ENCODE measurements around the gene NXPE3. TPM values are rescaled to one million over a fixed set of nuclear protein-coding genes. Genes with fewer than 3 reads are reported as not detected.
"Not testable (repeated sequence)": the region's sequence is repeated elsewhere in the genome, so short reads cannot be mapped to it uniquely, and the experiment has no call there.

Gene NXPE3
- total and polyA plus RNA-seq, 9 of the 15 experiments (the other 6 are each of a cell fraction or from before 2014, with no cell fraction given) = 0.25 to 2.5 (median 0.95) TPM

DNA sequence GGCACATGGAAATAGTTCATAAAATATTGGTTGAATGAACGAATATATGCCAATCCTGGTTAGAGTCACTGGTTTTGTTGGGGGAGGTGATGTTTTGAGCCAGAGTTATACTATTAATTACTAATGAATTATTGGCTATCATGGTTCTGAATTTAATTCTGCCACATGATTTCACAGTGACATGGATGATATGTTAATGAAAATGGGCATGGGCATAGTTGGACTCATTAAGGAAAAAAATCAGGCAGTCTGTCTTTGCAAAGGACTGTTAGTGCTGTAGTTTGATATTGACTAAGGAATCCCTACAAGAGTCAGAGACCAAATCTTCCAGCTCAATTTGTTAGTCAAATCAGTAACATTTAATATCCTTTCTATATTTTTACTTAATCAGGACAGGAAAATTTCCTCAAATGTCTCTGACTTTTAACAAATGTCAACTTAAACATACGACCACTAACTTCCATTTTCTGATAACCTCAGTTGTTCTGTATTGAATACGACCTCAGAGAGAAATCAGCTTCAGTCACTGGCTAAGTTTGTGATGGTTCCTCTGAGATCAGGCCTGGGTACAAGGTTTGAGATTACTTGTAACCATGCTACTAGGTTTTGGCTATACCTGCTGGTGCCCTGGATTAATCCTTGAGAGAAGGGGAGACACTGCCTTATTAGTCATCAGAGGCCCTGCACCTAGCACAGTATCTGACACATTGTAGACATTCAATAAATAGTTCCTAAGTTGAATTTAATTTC lies 83.6 kb downstream of the NXPE3 start (continued):
- TF ChIP-seq, protein P1, sequence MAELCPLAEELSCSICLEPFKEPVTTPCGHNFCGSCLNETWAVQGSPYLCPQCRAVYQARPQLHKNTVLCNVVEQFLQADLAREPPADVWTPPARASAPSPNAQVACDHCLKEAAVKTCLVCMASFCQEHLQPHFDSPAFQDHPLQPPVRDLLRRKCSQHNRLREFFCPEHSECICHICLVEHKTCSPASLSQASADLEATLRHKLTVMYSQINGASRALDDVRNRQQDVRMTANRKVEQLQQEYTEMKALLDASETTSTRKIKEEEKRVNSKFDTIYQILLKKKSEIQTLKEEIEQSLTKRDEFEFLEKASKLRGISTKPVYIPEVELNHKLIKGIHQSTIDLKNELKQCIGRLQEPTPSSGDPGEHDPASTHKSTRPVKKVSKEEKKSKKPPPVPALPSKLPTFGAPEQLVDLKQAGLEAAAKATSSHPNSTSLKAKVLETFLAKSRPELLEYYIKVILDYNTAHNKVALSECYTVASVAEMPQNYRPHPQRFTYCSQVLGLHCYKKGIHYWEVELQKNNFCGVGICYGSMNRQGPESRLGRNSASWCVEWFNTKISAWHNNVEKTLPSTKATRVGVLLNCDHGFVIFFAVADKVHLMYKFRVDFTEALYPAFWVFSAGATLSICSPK (IDR thresholded peaks at IDR 0.05; ENCODE audit: borderline replicate concordance) = no peak
- TF ChIP-seq XRCC4 (IDR thresholded peaks at IDR 0.05; ENCODE audit: extremely low read depth, insufficient read depth, insufficient read length) (no peak), ZNF431 (CRISPR knock-in tag; IDR thresholded peaks at IDR 0.05) (no peak), SMAD3 (CRISPR knock-in tag; conservative IDR thresholded peaks at IDR 0.05) (no peak)

DNA sequence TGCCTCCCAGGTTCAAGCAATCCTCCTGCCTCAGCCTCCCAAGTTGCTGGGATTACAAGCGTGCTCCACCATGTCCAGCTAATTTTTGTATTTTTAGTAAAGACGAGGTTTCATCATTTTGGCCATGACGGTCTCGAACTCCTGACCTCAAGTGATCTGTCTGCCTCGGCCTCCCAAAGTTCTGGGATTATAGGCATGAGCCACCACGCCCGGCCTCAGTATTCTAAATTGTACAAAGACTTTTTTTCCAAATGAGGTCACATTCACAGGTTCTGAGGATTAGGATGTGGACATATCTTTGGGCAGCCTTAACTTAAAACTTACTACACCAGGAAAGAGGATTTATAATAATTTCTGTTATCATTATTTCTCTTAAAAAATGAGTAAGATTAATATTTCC lies 85.9 kb downstream of the NXPE3 start:
- H2AFZ ChIP-seq (ENCODE audit: low read depth, low read length); H4K20me1 ChIP-seq (replicated peaks; ENCODE audit: control insufficient read depth, insufficient read depth, low read length); POLR2A ChIA-PET; BruUV-seq (replicated peaks); H3K9me1 ChIP-seq (ENCODE audit: control insufficient read depth, insufficient read depth, low read length); intact Hi-C loops (cut with micrococcal nuclease); H3K27ac ChIP-seq (ENCODE audit: extremely low read depth, low read depth, low read length); H3K9ac ChIP-seq (ENCODE audit: insufficient read depth in 1 of 2, low read depth in 2 of 2, low read length in 2 of 2); H3K9me3 ChIP-seq (replicated peaks; ENCODE audit: control insufficient read depth, insufficient read depth, low read depth, low read length); FAIRE-seq; H3K4me3 ChIP-seq; CTCF ChIA-PET (ENCODE audit: low intra/inter-chr PET ratio); H3K27me3 ChIP-seq (ENCODE audit: control insufficient read depth in 2 of 2, insufficient read depth in 2 of 2, low read length in 2 of 2); DNase-seq (ENCODE audit: extremely low read depth in 1 of 4, low spot score in 3 of 4); ATAC-seq; H3K79me2 ChIP-seq (ENCODE audit: control insufficient read depth, insufficient read depth, low read length); in situ Hi-C loops (cut with MboI); H3K4me2 ChIP-seq (ENCODE audit: insufficient read depth, low read length); H3K4me1 ChIP-seq (replicated peaks in 1 of 2; ENCODE audit: control insufficient read depth in 2 of 2, insufficient read depth in 2 of 2, low read length in 2 of 2); H3K36me3 ChIP-seq (ENCODE audit: control insufficient read depth, insufficient read depth, low read length): not testable (repeated sequence)
- WGBS (ENCODE audit: insufficient coverage, low coverage, missing lambda C conversion rate) = 71% methylated on average over 5 of the region's 7 CpGs

Data from K562 (cell line).